Pons (tissue), 1 donor: ENCODE measurements around the gene ARL6IP5.

Experiments
- DNase-seq: peaks from one replicate; pipeline ENCODE4 v3.0.0-alpha.2; 2016; ENCODE audit warnings: low spot score

The ARL6IP5 gene

GRCh38 chr3:69085833-69086722 lies 1.3 kb downstream of the ARL6IP5 start:
- peak; percentile 92 for DNase-seq

- DNase-seq: no peak
Observed at GRCh38 chr3:69087030-69087791, 2.5 kb downstream of the ARL6IP5 start.

GRCh38 chr3:69088063-69088462 lies 3.3 kb downstream of the ARL6IP5 start:
- peak; percentile 61 for DNase-seq

GRCh38 chr3:69090021-69090420 lies 5.3 kb downstream of the ARL6IP5 start:
- DNase-seq: no peak

GRCh38 chr3:69091389-69092029 lies 6.8 kb downstream of the ARL6IP5 start:
- no peak for DNase-seq

GRCh38 chr3:69092030-69092516 lies 7.3 kb downstream of the ARL6IP5 start:
- peak; percentile 96 for DNase-seq

GRCh38 chr3:69094467-69095205 lies 9.9 kb downstream of the ARL6IP5 start:
- DNase-seq: peak; percentile 77

- no peak for DNase-seq
Observed at GRCh38 chr3:69095636-69096035, 10.9 kb downstream of the ARL6IP5 start.

GRCh38 chr3:69096299-69096698 lies 11.6 kb downstream of the ARL6IP5 start:
- DNase-seq: no peak

- no peak for DNase-seq
Observed at GRCh38 chr3:69097407-69098086, 12.8 kb downstream of the ARL6IP5 start.

- no peak for DNase-seq
Observed at GRCh38 chr3:69099576-69099975, 14.8 kb downstream of the ARL6IP5 start.

- DNase-seq: no peak
Observed at GRCh38 chr3:69102384-69102783, 17.6 kb downstream of the ARL6IP5 start.

- DNase-seq: no peak
Observed at GRCh38 chr3:69103123-69103522, 18.4 kb downstream of the ARL6IP5 start.

- no peak for DNase-seq
Observed at GRCh38 chr3:69104586-69104985, 19.8 kb downstream of the ARL6IP5 start.

- no peak for DNase-seq
Observed at GRCh38 chr3:69105320-69105719, 20.6 kb downstream of the ARL6IP5 start.

GRCh38 chr3:69107841-69108240 lies 23.1 kb downstream of the ARL6IP5 start:
- DNase-seq: no peak

- no peak for DNase-seq
Observed at GRCh38 chr3:69108811-69109210, 24.1 kb downstream of the ARL6IP5 start.

- no peak for DNase-seq
Observed at GRCh38 chr3:69110941-69111546, 26.3 kb downstream of the ARL6IP5 start.

- no peak for DNase-seq
Observed at GRCh38 chr3:69113536-69113935, 28.8 kb downstream of the ARL6IP5 start.

- no peak for DNase-seq
Observed at GRCh38 chr3:69115731-69116130, 31.0 kb downstream of the ARL6IP5 start.

- DNase-seq: no peak
Observed at GRCh38 chr3:69116162-69116561, 31.4 kb downstream of the ARL6IP5 start.
